Limb (tissue), 2 donors: Measurements from ENCODE around the gene SRGAP3.
A peak's percentile ranks its signal among the peaks of the same experiment; 100 is the strongest.
"Not testable (repeated sequence)": the region's sequence is repeated elsewhere in the genome, so short reads cannot be mapped to it uniquely, and the experiment has no call there.

Experiments used
- DNase-seq, 2 donors: peaks; one replicate each; pipeline ENCODE4 v3.0.0-alpha.2; 2016; ENCODE audit errors: extremely low spot score in 2 of 2

Gene SRGAP3

GRCh38 chr3:9249273-9250192 is at the start of gene SRGAP3:
Gene SRGAP3, minus strand, starts transcription at chr3:9249646. Its CDS starts 695 bp downstream, at chr3:9248951.
- DNase-seq: peak; percentile 91 to 94

GRCh38 chr3:9298236-9298635 is 48.8 kb upstream of the SRGAP3 start:
- no peak for DNase-seq

- DNase-seq: no peak
Measured at GRCh38 chr3:9296241-9296640, 46.8 kb upstream of the SRGAP3 start.

GRCh38 chr3:9295007-9295406 is 45.6 kb upstream of the SRGAP3 start:
- DNase-seq: no peak

GRCh38 chr3:9293953-9294352 is 44.5 kb upstream of the SRGAP3 start:
- DNase-seq: not testable (repeated sequence)

- DNase-seq: no peak
Measured at GRCh38 chr3:9293076-9293475, 43.6 kb upstream of the SRGAP3 start.

- DNase-seq: no peak
Measured at GRCh38 chr3:9292516-9292915, 43.1 kb upstream of the SRGAP3 start.

GRCh38 chr3:9291821-9292410 is 42.5 kb upstream of the SRGAP3 start:
- no peak for DNase-seq

GRCh38 chr3:9290566-9290965 is 41.1 kb upstream of the SRGAP3 start:
- DNase-seq: no peak

- not testable (repeated sequence) for DNase-seq
Measured at GRCh38 chr3:9281533-9281932, 32.1 kb upstream of the SRGAP3 start.

- peak in 1 of 2 donors; percentile 51 for DNase-seq
Measured at GRCh38 chr3:9280451-9281219, 31.2 kb upstream of the SRGAP3 start.

GRCh38 chr3:9279966-9280365 is 30.5 kb upstream of the SRGAP3 start:
- DNase-seq: no peak

- no peak for DNase-seq
Measured at GRCh38 chr3:9278498-9278897, 29.1 kb upstream of the SRGAP3 start.

GRCh38 chr3:9278085-9278484 is 28.6 kb upstream of the SRGAP3 start:
- no peak for DNase-seq

- DNase-seq: no peak
Measured at GRCh38 chr3:9276761-9277370, 27.4 kb upstream of the SRGAP3 start.

- no peak for DNase-seq
Measured at GRCh38 chr3:9271903-9272302, 22.5 kb upstream of the SRGAP3 start.

GRCh38 chr3:9270704-9271103 is 21.3 kb upstream of the SRGAP3 start:
- no peak for DNase-seq

- DNase-seq: peak in 1 of 2 donors; percentile 31
Measured at GRCh38 chr3:9266716-9267115, 17.3 kb upstream of the SRGAP3 start.

- DNase-seq: no peak
Measured at GRCh38 chr3:9260305-9260704, 10.9 kb upstream of the SRGAP3 start.

- no peak for DNase-seq
Measured at GRCh38 chr3:9257092-9257491, 7.6 kb upstream of the SRGAP3 start.

- DNase-seq: no peak
Measured at GRCh38 chr3:9255976-9256375, 6.5 kb upstream of the SRGAP3 start.

GRCh38 chr3:9254764-9255163 is 5.3 kb upstream of the SRGAP3 start:
- DNase-seq: no peak
